Skin of body (tissue), 2 donors: ENCODE data around the gene DDIAS. TPM values are rescaled to one million over a fixed set of nuclear protein-coding genes. Genes with fewer than 3 reads are reported as not detected.
"Not testable (repeated sequence)": the region's sequence is repeated elsewhere in the genome, so short reads cannot be mapped to it uniquely, and the experiment has no call there.

ENCODE experiments used
- DNase-seq: peaks from one replicate; lab custom pipeline; 2025; lab: John Stamatoyannopoulos, UW
- total RNA-seq: library from RNA; depleted of rRNA; stranded (reverse); fragments of >200 nt; gene quantifications from one replicate; pipeline ENCODE4 v1.2.3, GENCODE V29; 2014

DDIAS gene
- 3.3 TPM for total RNA-seq

GRCh38 chr11:82901165-82901921 is at the start of gene DDIAS:
DDIAS (plus strand) TSS chr11:82901736; CDS start chr11:82914739, 13,003 bp downstream.
- peak; percentile 95 for DNase-seq

- no peak for DNase-seq
These were observed 47.3 kb upstream of the DDIAS start for GRCh38 chr11:82854242-82854641.

- DNase-seq, result not testable (repeated sequence)
These were observed 46.6 kb upstream of the DDIAS start for GRCh38 chr11:82854916-82855315.

GRCh38 chr11:82855616-82856015 is 45.9 kb upstream of the DDIAS start:
- no peak for DNase-seq

- DNase-seq, result no peak
These were observed 44.4 kb upstream of the DDIAS start for GRCh38 chr11:82857145-82857544.

- DNase-seq, result no peak
These were observed 43.4 kb upstream of the DDIAS start for GRCh38 chr11:82858133-82858532.

- DNase-seq, result no peak
These were observed 42.9 kb upstream of the DDIAS start for GRCh38 chr11:82858556-82859091.

GRCh38 chr11:82859750-82860149 is 41.8 kb upstream of the DDIAS start:
- DNase-seq, result no peak

GRCh38 chr11:82862379-82862778 is 39.2 kb upstream of the DDIAS start:
- DNase-seq, result no peak

- no peak for DNase-seq
These were observed 38.3 kb upstream of the DDIAS start for GRCh38 chr11:82863209-82863608.

GRCh38 chr11:82864268-82864667 is 37.3 kb upstream of the DDIAS start:
- DNase-seq, result no peak

- DNase-seq, result no peak
These were observed 35.7 kb upstream of the DDIAS start for GRCh38 chr11:82865841-82866240.

- no peak for DNase-seq
These were observed 33.9 kb upstream of the DDIAS start for GRCh38 chr11:82867495-82868082.

- DNase-seq, result no peak
These were observed 31.9 kb upstream of the DDIAS start for GRCh38 chr11:82869657-82870056.

- DNase-seq, result no peak
These were observed 29.9 kb upstream of the DDIAS start for GRCh38 chr11:82871646-82872045.

GRCh38 chr11:82872377-82873150 is 29.0 kb upstream of the DDIAS start:
- no peak for DNase-seq

- DNase-seq, result no peak
These were observed 27.6 kb upstream of the DDIAS start for GRCh38 chr11:82873919-82874333.

- no peak for DNase-seq
These were observed 26.7 kb upstream of the DDIAS start for GRCh38 chr11:82874646-82875523.

GRCh38 chr11:82883853-82884252 is 17.7 kb upstream of the DDIAS start:
- peak; percentile 13 for DNase-seq

GRCh38 chr11:82889133-82890001 is 12.2 kb upstream of the DDIAS start:
- no peak for DNase-seq
